Progenitor cell of endocrine pancreas (in vitro differentiated cells): ENCODE results near the gene BBIP1. TPM values are rescaled to one million over a fixed set of nuclear protein-coding genes. Genes with fewer than 3 reads are reported as not detected.

Source experiments
- DNase-seq: peaks from one replicate; pipeline ENCODE4 v3.0.0; 2021; ENCODE audit warnings: low spot score; ENCODE audit not compliant: unreplicated experiment
- H3K27ac Mint-ChIP-seq: 2 replicates; pipeline ENCODE4 v1.8.0; 2021; ENCODE audit warnings: mild to moderate bottlenecking, moderate library complexity, mixed read lengths
- H3K27me3 Mint-ChIP-seq: 2 replicates; pipeline ENCODE4 v1.8.0; 2021; ENCODE audit warnings: mixed read lengths
- H3K36me3 Mint-ChIP-seq: 2 replicates; pipeline ENCODE4 v1.8.0; 2022; ENCODE audit warnings: mixed read lengths; ENCODE audit not compliant: insufficient read depth
- H3K4me1 Mint-ChIP-seq: 2 replicates; pipeline ENCODE4 v1.8.0; 2021; ENCODE audit warnings: low read depth, mixed read lengths
- H3K4me3 Mint-ChIP-seq: 2 replicates; pipeline ENCODE4 v1.8.0; 2021; ENCODE audit warnings: low read depth, mild to moderate bottlenecking, moderate library complexity, mixed read lengths
- H3K9me3 Mint-ChIP-seq: 2 replicates; pipeline ENCODE4 v1.8.0; 2021; ENCODE audit warnings: low read depth, mixed read lengths
- CTCF ChIP-seq: fragments of 200-600 bp; sonication (generic); IDR thresholded peaks from one replicate; pipeline ENCODE4 v1.5.0; 2021; ENCODE audit warnings: antibody characterized with exemption, mild to moderate bottlenecking; ENCODE audit not compliant: unreplicated experiment
- total RNA-seq: library from RNA; stranded (reverse); gene quantifications from 2 replicates; pipeline ENCODE4 v1.2.1, GENCODE V29; 2021

The BBIP1 gene
- total RNA-seq, 1 donor from 2014 or later = 26.8 TPM

- Mint-ChIP-seq H3K9me3 (no peaks in the 10 kb centered on the region), H3K4me1 (peaks cover 39% of the 10 kb centered on the region), H3K4me3 (no peak overlapping the region), H3K27ac (no peak overlapping the region), H3K27me3 (peaks cover 4% of the 10 kb centered on the region), H3K36me3 (no peaks in the 10 kb centered on the region)
- TF ChIP-seq CTCF = no peak
- DNase-seq = no peak
These were observed 67.9 kb downstream of the BBIP1 start for GRCh38 chr10:110851020-110851612.

DNA sequence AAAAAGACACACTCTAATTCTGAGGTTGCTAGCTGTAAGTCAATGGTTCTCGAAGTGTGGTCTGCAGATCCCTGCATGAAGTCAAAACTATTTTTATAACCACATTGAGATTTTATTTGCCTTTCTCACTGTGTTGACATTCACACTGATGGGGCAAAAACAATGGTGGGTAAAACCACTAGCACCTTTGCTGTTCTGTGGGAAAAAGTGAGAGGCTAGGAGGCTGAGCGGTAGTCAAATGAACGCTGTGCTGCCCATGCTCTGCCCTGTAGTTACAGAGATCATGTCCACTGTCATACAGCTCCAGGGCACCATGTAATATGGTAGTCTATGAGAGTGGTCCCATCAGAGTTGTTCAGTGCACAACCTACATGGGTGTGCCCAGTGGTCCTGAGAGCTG lies 68.9 kb downstream of the BBIP1 start:
- H3K4me3 Mint-ChIP-seq = no peak overlapping the region
- H3K27ac Mint-ChIP-seq = no peak overlapping the region
- no peak for DNase-seq
- no peaks in the 10 kb centered on the region for H3K9me3 Mint-ChIP-seq
- no peak for TF ChIP-seq CTCF
- peaks cover 48% of the 10 kb centered on the region for H3K4me1 Mint-ChIP-seq
- H3K36me3 Mint-ChIP-seq = no peaks in the 10 kb centered on the region
- H3K27me3 Mint-ChIP-seq = peaks cover 4% of the 10 kb centered on the region

Other genes starting within 250 kb of the BBIP1 start
- 152 and 172 TPM in 2 replicates for gene PDCD4, start 47.3 kb downstream of the BBIP1 start, total RNA-seq
- 45.9 and 47.5 TPM in 2 replicates for gene SHOC2, start 424 bp upstream of the BBIP1 start, total RNA-seq
- gene ADRA2A, start 157.8 kb upstream of the BBIP1 start, total RNA-seq = 13.1 and 13.6 TPM in 2 replicates